ENCODE data around the gene MZB1. TPM values are rescaled to one million over a fixed set of nuclear protein-coding genes. Genes with fewer than 3 reads are reported as not detected.

Gene MZB1, protein sequence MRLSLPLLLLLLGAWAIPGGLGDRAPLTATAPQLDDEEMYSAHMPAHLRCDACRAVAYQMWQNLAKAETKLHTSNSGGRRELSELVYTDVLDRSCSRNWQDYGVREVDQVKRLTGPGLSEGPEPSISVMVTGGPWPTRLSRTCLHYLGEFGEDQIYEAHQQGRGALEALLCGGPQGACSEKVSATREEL
- 0.38 TPM for total RNA-seq (ENCODE audit: unreplicated experiment)
- long read RNA-seq = 0 reads

DNA sequence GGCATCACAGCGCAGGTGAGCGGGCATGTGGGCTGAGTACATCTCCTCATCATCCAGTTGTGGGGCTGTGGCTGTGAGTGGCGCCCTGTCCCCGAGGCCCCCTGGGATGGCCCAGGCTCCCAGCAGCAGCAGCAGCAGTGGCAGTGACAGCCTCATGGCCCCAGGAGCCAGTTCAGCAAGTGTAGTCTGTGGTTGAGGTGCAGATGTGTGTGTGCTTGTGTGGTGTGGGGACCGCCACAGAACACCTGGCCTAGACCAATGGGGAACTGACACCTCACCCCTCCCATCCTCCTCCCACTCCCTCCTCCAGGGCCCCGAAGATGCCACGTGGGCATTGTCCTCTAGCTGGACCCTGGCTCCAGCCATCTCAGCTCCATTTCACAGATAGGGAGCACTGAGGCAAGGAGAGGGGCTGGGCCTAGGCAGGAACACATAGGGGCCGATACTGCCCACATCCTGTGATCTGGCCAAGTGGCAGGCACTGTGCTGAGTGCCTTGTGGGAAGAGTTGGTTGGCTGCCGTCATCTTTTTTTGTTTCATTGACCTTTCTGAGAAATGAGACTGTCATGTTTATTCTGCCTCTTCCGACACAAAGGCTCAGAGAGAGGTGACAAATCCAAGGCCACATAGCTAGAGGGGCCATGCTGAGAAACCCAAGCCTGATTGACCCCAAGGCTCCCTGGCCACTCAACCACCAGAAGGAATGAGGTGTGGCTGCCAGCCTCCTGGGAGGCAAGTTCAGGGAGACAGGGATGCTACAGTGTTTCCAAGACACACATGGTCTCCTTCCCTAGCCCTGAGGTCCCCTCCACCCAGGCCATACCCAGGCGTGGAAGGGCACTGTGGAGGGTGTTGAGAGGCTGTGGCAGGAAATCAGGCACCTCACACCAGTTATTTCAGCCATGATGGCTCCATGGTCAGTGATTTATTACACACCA, at the start of gene MZB1:
TSS of gene MZB1 (minus strand) at position 213 of the 938 bp plus-strand sequence. CDS start at position 156, 57 bp downstream.
- no peaks in the 10 kb centered on the region for H3K36me3 Mint-ChIP-seq (ENCODE audit: low read depth, unreplicated experiment)
- H3K27ac Mint-ChIP-seq (ENCODE audit: unreplicated experiment) = peak within 1 kb of the TSS; percentile 37
- peak within 1 kb of the TSS; percentile 11 for H3K4me3 Mint-ChIP-seq (ENCODE audit: unreplicated experiment)
- DNase-seq (ENCODE audit: low spot score) = no peak
- peaks cover 24% of the 10 kb centered on the region for H3K4me1 Mint-ChIP-seq (ENCODE audit: unreplicated experiment)
- H3K9me3 Mint-ChIP-seq (ENCODE audit: unreplicated experiment) = no peaks in the 10 kb centered on the region
- TF ChIP-seq, protein P1, sequence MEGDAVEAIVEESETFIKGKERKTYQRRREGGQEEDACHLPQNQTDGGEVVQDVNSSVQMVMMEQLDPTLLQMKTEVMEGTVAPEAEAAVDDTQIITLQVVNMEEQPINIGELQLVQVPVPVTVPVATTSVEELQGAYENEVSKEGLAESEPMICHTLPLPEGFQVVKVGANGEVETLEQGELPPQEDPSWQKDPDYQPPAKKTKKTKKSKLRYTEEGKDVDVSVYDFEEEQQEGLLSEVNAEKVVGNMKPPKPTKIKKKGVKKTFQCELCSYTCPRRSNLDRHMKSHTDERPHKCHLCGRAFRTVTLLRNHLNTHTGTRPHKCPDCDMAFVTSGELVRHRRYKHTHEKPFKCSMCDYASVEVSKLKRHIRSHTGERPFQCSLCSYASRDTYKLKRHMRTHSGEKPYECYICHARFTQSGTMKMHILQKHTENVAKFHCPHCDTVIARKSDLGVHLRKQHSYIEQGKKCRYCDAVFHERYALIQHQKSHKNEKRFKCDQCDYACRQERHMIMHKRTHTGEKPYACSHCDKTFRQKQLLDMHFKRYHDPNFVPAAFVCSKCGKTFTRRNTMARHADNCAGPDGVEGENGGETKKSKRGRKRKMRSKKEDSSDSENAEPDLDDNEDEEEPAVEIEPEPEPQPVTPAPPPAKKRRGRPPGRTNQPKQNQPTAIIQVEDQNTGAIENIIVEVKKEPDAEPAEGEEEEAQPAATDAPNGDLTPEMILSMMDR (IDR thresholded peaks at IDR 0.05; ENCODE audit: unreplicated experiment) = no peak
- H3K27me3 Mint-ChIP-seq (ENCODE audit: unreplicated experiment) = peaks cover 6% of the 10 kb centered on the region

DNA sequence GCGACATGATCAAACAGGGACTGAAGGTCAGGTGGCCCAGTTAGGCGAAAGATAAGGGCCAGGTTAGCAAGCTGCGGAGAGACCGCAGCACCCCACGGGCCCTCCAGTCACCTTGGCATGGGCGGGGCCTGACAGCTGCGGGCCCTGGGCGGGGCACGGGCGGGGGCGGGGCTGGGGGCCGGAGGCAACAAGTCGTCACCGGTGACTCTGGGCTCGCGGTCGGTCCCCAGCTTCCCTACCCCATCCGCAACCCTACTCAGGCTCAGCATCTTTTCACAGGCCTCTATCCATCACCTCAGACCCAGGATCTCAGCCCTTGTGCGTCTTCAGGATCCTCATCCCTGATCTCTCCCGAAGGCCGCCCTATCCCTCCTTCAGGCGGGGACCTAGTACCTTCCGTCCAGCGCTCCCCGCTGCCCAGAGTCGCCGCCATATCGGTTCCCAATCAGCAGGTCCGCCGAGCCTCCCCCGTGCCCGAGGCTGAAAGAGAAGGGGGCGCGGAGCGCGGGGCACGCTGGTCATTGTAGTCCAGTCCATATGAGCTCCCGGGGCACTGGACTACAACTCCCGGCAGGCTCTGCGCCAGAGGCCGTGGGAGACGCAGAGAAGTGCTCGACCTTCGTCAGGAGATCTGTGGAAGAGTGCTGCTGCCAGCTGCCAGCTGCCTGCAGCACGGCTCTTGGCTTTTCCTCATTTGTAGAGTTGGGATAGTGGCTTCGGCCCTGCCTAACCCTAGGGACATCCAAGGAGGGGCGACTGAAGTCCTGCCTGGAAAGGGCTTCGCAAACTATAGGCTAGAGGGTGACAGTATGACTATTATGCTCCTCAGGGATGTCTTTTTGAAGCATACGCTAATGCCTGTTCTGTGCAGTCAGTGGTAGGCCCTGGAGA, 49.5 kb upstream of the MZB1 start, which contains the start of gene DNAJC18:
TSS of gene DNAJC18 (minus strand) at position 513 of the 891 bp plus-strand sequence. CDS start at position 433, 80 bp downstream.
- Mint-ChIP-seq H3K27me3 (ENCODE audit: unreplicated experiment) (peaks cover 9% of the 10 kb centered on the region), H3K4me3 (ENCODE audit: unreplicated experiment) (peak within 1 kb of the TSS; percentile 94), H3K27ac (ENCODE audit: unreplicated experiment) (peak within 1 kb of the TSS; percentile 90), H3K4me1 (ENCODE audit: unreplicated experiment) (peaks cover 48% of the 10 kb centered on the region), H3K36me3 (ENCODE audit: low read depth, unreplicated experiment) (peaks cover 31% of the 10 kb centered on the region), H3K9me3 (ENCODE audit: unreplicated experiment) (no peaks in the 10 kb centered on the region)
- TF ChIP-seq, protein P1 (IDR thresholded peaks at IDR 0.05; ENCODE audit: unreplicated experiment) = no peak
- DNase-seq (ENCODE audit: low spot score) = peak; percentile 87

DNA sequence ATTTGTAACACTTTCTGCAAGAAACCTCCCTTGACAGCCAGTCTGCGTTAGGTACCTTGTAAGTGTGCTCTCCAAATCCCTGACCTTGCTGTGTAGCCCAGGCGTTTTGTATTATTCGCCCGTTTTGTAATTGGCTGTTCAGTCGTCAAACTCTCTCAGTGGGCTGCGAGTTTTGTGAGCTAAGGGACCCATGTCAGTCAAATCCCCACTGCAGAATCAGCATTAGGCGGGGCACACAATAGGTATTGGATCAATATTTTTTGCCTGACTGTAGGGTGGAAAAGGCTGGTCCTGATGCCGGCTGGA, 48.9 kb upstream of the MZB1 start:
- TF ChIP-seq, protein P1 (IDR thresholded peaks at IDR 0.05; ENCODE audit: unreplicated experiment) = no peak
- H3K36me3 Mint-ChIP-seq (ENCODE audit: low read depth, unreplicated experiment) = peaks cover 31% of the 10 kb centered on the region
- DNase-seq (ENCODE audit: low spot score) = no peak
- peak overlapping the region; percentile 65 for H3K27ac Mint-ChIP-seq (ENCODE audit: unreplicated experiment)
- H3K4me1 Mint-ChIP-seq (ENCODE audit: unreplicated experiment) = peaks cover 42% of the 10 kb centered on the region
- H3K27me3 Mint-ChIP-seq (ENCODE audit: unreplicated experiment) = peaks cover 9% of the 10 kb centered on the region
- no peaks in the 10 kb centered on the region for H3K9me3 Mint-ChIP-seq (ENCODE audit: unreplicated experiment)
- H3K4me3 Mint-ChIP-seq (ENCODE audit: unreplicated experiment) = peak overlapping the region; percentile 80

DNA sequence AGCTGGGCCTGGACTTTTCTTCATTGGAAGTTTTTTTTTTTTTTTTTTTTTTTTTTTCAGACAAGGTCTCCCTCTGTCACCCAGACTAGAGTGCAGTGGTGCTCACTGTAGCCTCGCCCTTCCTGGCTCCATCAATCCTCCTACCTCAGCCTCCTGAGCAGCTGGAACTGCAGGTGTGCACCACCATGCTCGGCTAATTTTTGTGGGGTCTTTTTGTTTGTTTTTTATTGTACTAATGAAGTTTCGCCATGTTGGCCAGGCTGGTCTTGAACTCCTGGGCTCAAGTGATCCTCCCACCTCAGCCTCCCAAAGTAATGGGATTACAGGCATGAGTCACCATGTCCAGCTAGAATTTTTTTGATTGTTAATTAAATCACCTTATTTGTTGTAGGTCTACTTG, 46.0 kb upstream of the MZB1 start:
- H3K4me1 Mint-ChIP-seq (ENCODE audit: unreplicated experiment) = peaks cover 19% of the 10 kb centered on the region
- DNase-seq (ENCODE audit: low spot score) = no peak
- H3K27me3 Mint-ChIP-seq (ENCODE audit: unreplicated experiment) = peaks cover 6% of the 10 kb centered on the region
- TF ChIP-seq, protein P1 (IDR thresholded peaks at IDR 0.05; ENCODE audit: unreplicated experiment) = no peak
- H3K4me3 Mint-ChIP-seq (ENCODE audit: unreplicated experiment) = no peak overlapping the region
- no peaks in the 10 kb centered on the region for H3K9me3 Mint-ChIP-seq (ENCODE audit: unreplicated experiment)
- H3K27ac Mint-ChIP-seq (ENCODE audit: unreplicated experiment) = peak overlapping the region; percentile 24
- H3K36me3 Mint-ChIP-seq (ENCODE audit: low read depth, unreplicated experiment) = peaks cover 32% of the 10 kb centered on the region
